WTC11 (cell line): Measurements from ENCODE around the gene CRAT. TPM values are rescaled to one million over a fixed set of nuclear protein-coding genes. Genes with fewer than 3 reads are reported as not detected.
"Not testable (repeated sequence)": the region's sequence is repeated elsewhere in the genome, so short reads cannot be mapped to it uniquely, and the experiment has no call there.

ENCODE experiments used
- ATAC-seq: fragments of 200-7000 bp; cut with Tn5 transposase; 2 replicates; pipeline ENCODE4 v1.10.0; 2021; ENCODE audit warnings: mild to moderate bottlenecking, moderate library complexity
- CTCF ChIA-PET: fragments of 300-600 bp; sonication (Branson Sonifier 250); formaldehyde crosslinking; loops from one replicate; lab custom pipeline; 2021; ENCODE audit warnings: antibody characterized with exemption; lab: Charles Lee
- POLR2A ChIA-PET: fragments of 350-600 bp; sonication (Branson Sonifier 250); formaldehyde crosslinking; loops from one replicate; lab custom pipeline; 2021; ENCODE audit warnings: antibody characterized with exemption; lab: Charles Lee
- DNase-seq: peaks from one replicate; pipeline ENCODE4 v3.0.0; 2021; ENCODE audit warnings: low spot score
- H3K27ac Mint-ChIP-seq: 2 replicates; pipeline ENCODE4 v1.8.0; 2021; ENCODE audit warnings: mixed read lengths
- H3K27me3 Mint-ChIP-seq: 2 replicates; pipeline ENCODE4 v1.8.0; 2021; ENCODE audit warnings: low read depth, mild to moderate bottlenecking, moderate library complexity, mixed read lengths
- H3K36me3 Mint-ChIP-seq: 2 replicates; pipeline ENCODE4 v1.8.0; 2021; ENCODE audit warnings: mixed read lengths
- H3K4me1 Mint-ChIP-seq: 2 replicates; pipeline ENCODE4 v1.8.0; 2022; ENCODE audit warnings: mixed read lengths
- H3K4me3 Mint-ChIP-seq: 2 replicates; pipeline ENCODE4 v1.8.0; 2021; ENCODE audit warnings: mild to moderate bottlenecking, moderate library complexity, mixed read lengths
- H3K9me3 Mint-ChIP-seq: 2 replicates; pipeline ENCODE4 v1.8.0; 2021; ENCODE audit warnings: mixed read lengths
- ATF1 ChIP-seq: sonication (generic); formaldehyde crosslinking; IDR thresholded peaks from 2 replicates; pipeline ENCODE4 v1.8.1; 2023; ENCODE audit warnings: mild to moderate bottlenecking, moderate library complexity, missing genetic modification reagents
- ATF3 ChIP-seq: sonication (generic); formaldehyde crosslinking; conservative IDR thresholded peaks from 2 replicates; pipeline ENCODE4 v1.8.1; 2022; ENCODE audit warnings: mild to moderate bottlenecking, missing genetic modification reagents
- E2F5 ChIP-seq: sonication (generic); formaldehyde crosslinking; IDR thresholded peaks from 2 replicates; pipeline ENCODE4 v1.8.1; 2022; ENCODE audit warnings: mild to moderate bottlenecking, moderate library complexity, missing genetic modification reagents
- ESRRA ChIP-seq: sonication (generic); formaldehyde crosslinking; IDR thresholded peaks from 2 replicates; pipeline ENCODE4 v1.8.1; 2022; ENCODE audit warnings: mild to moderate bottlenecking, missing genetic modification reagents, borderline replicate concordance
- HMGXB4 ChIP-seq: sonication (generic); formaldehyde crosslinking; IDR thresholded peaks from 2 replicates; pipeline ENCODE4 v1.8.1; 2023; ENCODE audit warnings: mild to moderate bottlenecking, moderate library complexity, missing genetic modification reagents
- IRF2 ChIP-seq: sonication (generic); formaldehyde crosslinking; IDR thresholded peaks from 2 replicates; pipeline ENCODE4 v1.8.0; 2022; ENCODE audit warnings: low read depth, missing genetic modification reagents, borderline replicate concordance
- KAT7 ChIP-seq: sonication (generic); formaldehyde crosslinking; IDR thresholded peaks from 2 replicates; pipeline ENCODE4 v1.8.1; 2023; ENCODE audit warnings: missing genetic modification reagents, mild to moderate bottlenecking, borderline replicate concordance
- NFE2L1 ChIP-seq: sonication (generic); formaldehyde crosslinking; IDR thresholded peaks from 2 replicates; pipeline ENCODE4 v1.8.1; 2023; ENCODE audit warnings: missing genetic modification reagents
- PRDM15 ChIP-seq: sonication (generic); formaldehyde crosslinking; IDR thresholded peaks from 2 replicates; pipeline ENCODE4 v1.8.0; 2022; ENCODE audit warnings: missing genetic modification reagents
- SOX15 ChIP-seq: fragments of 250-450 bp; sonication (Bioruptor Pico); IDR thresholded peaks from 2 replicates; pipeline ENCODE4 v1.9.0; 2021; ENCODE audit warnings: mild to moderate bottlenecking
- ZSCAN18 ChIP-seq: fragments of 250-450 bp; sonication (Bioruptor Pico); IDR thresholded peaks from 2 replicates; pipeline ENCODE4 v2.1.2; 2022; ENCODE audit warnings: mild to moderate bottlenecking, moderate library complexity
- total RNA-seq: library from RNA; stranded (reverse); gene quantifications from 3 replicates; pipeline ENCODE4 v1.2.3, GENCODE V29; 2021

CRAT gene
- total RNA-seq, 1 experiment from 2014 or later: 17.2 TPM

GRCh38 chr9:129125478-129125877 is 14.9 kb upstream of the CRAT start (continued):
- no peak for TF ChIP-seq HMGXB4 (CRISPR knock-in tag)
- TF ChIP-seq, all 79 proteins: peak for 0

GRCh38 chr9:129124506-129125069 is 14.0 kb upstream of the CRAT start:
- Mint-ChIP-seq H3K4me3 (no peak overlapping the region), H3K27me3 (no peaks in the 10 kb centered on the region), H3K36me3 (peaks cover 47% of the 10 kb centered on the region), H3K9me3 (no peaks in the 10 kb centered on the region)
- ATAC-seq (no peak), DNase-seq (no peak)
- ChIA-PET POLR2A (interaction anchor here (0.6 kb wide), 1 partner anchor 101 kb away, joined by 4 read pairs; no protein-coding TSS in a partner anchor), CTCF (interaction anchor here (3.8 kb wide), 1 partner anchor 14 kb away, joined by 33 read pairs; no protein-coding TSS in a partner anchor)
- no peak for TF ChIP-seq SOX15 (CRISPR knock-in tag)
- TF ChIP-seq NFE2L1 (CRISPR knock-in tag): no peak
- no peak for TF ChIP-seq HMGXB4 (CRISPR knock-in tag)
- TF ChIP-seq PRDM15 (CRISPR knock-in tag): no peak
- TF ChIP-seq E2F5 (CRISPR knock-in tag): no peak
- TF ChIP-seq ESRRA (CRISPR knock-in tag): no peak
- no peak for TF ChIP-seq KAT7 (CRISPR knock-in tag)
- TF ChIP-seq ATF1 (CRISPR knock-in tag): no peak
- TF ChIP-seq IRF2: no peak
- no peak for TF ChIP-seq ATF3 (CRISPR knock-in tag)
- no peak for TF ChIP-seq ZSCAN18 (CRISPR knock-in tag)
- TF ChIP-seq, all 79 proteins: peak for 0
- Mint-ChIP-seq H3K4me1 (peaks cover 25% of the 10 kb centered on the region), H3K27ac (peak overlapping the region; percentile 87)

- H3K9me3 Mint-ChIP-seq, H3K27me3 Mint-ChIP-seq, ATAC-seq, H3K4me3 Mint-ChIP-seq, POLR2A ChIA-PET, H3K27ac Mint-ChIP-seq, DNase-seq: not testable (repeated sequence)
- CTCF ChIA-PET: interaction anchor here (1.0 to 2.4 kb wide), 4 partner anchors 9 to 501 kb away, joined by 3 to 12 read pairs (median 4); no protein-coding TSS in a partner anchor
- peaks cover 42% of the 10 kb centered on the region for H3K36me3 Mint-ChIP-seq
- peaks cover 24% of the 10 kb centered on the region for H3K4me1 Mint-ChIP-seq
These were observed 12.4 kb upstream of the CRAT start for GRCh38 chr9:129122976-129123375.
